Breast epithelium (tissue), 4 donors: ENCODE measurements around the gene REM2. TPM values are rescaled to one million over a fixed set of nuclear protein-coding genes. Genes with fewer than 3 reads are reported as not detected.

Experiments
- DNase-seq, 2 donors: peaks; one replicate each; pipeline ENCODE4 v3.0.0-alpha.2; 2019; ENCODE audit warnings: low spot score in 2 of 2
- H3K27ac ChIP-seq, 2 donors: fragments of 200-600 bp; sonication (generic) in 1 of 2; one replicate each; pipeline ENCODE4 v1.5.1; 2016 to 2019; ENCODE audit warnings: mild to moderate bottlenecking in 1 of 2
- H3K27me3 ChIP-seq, 2 donors: fragments of 200-600 bp; sonication (generic) in 1 of 2; one replicate each; pipeline versions ENCODE4 v1.5.1 to v1.6.0; 2017 to 2019; ENCODE audit warnings: control low read depth in 1 of 2, mild to moderate bottlenecking in 1 of 2
- H3K36me3 ChIP-seq: fragments of 200-600 bp; one replicate; pipeline ENCODE4 v1.5.1; 2019
- H3K4me1 ChIP-seq, 2 donors: fragments of 200-600 bp; sonication (generic); one replicate each; pipeline ENCODE4 v1.5.1; 2016 to 2019; ENCODE audit warnings: control low read depth in 1 of 2
- H3K4me3 ChIP-seq, 3 donors: fragments of 200-600 bp; sonication (generic); 1 replicate in 2 of 3; 2 replicates in 1 of 3; pipeline ENCODE4 v1.5.1; 2016 to 2019; ENCODE audit warnings: mild to moderate bottlenecking in 3 of 3, moderate library complexity in 2 of 3
- H3K9me3 ChIP-seq, 2 donors: fragments of 200-600 bp; sonication (generic) in 1 of 2; one replicate each; pipeline ENCODE4 v1.5.1; 2016 to 2019; ENCODE audit warnings: control low read depth in 1 of 2
- CTCF ChIP-seq, 3 donors: fragments of 450-650 bp; IDR thresholded peaks; one replicate each; pipeline ENCODE4 v1.5.1; 2016 to 2017; ENCODE audit warnings: antibody characterized with exemption in 3 of 3, mild to moderate bottlenecking in 3 of 3, moderate library complexity in 3 of 3
- POLR2A ChIP-seq: fragments of 450-650 bp; IDR thresholded peaks from one replicate; pipeline ENCODE4 v1.6.1; 2016; ENCODE audit warnings: antibody characterized with exemption, mild to moderate bottlenecking, moderate library complexity
- POLR2AphosphoS5 ChIP-seq, 3 donors: sonication (generic); formaldehyde crosslinking; IDR thresholded peaks; one replicate each; pipeline ENCODE4 v1.6.1; 2017; ENCODE audit warnings: antibody characterized with exemption in 3 of 3
- intact Hi-C: fragments of 100-400 bp; cut with DNase I; formaldehyde crosslinking; loops from one replicate; pipeline ENCODE4 v1.15.1; 2023; ENCODE audit warnings: low total_unique reads
- total RNA-seq, 3 donors: library from RNA; depleted of rRNA; stranded (reverse); fragments of >200 nt; gene quantifications; one replicate each; pipeline ENCODE4 v1.1.0, GENCODE V29; 2016

Gene REM2
- total RNA-seq, 3 donors from 2014 or later: 0.96 to 1.3 (median 1.2) TPM

GRCh38 chr14:22837750-22838538 is 45.1 kb upstream of the REM2 start:
- H3K4me1 ChIP-seq: peaks cover 0 to 12% of the 10 kb centered on the region in 2 donors

GRCh38 chr14:22838631-22839041 is 44.4 kb upstream of the REM2 start:
- peak overlapping the region; percentile 97 to 99 for H3K27ac ChIP-seq
- H3K4me3 ChIP-seq: peak overlapping the region; percentile 98 to 99 (median 99)
- no peaks in the 10 kb centered on the region for H3K27me3 ChIP-seq
- no peaks in the 10 kb centered on the region for H3K9me3 ChIP-seq
- no peak for DNase-seq
- intact Hi-C loops: no loop called here
- H3K4me1 ChIP-seq: peaks cover 0 to 12% of the 10 kb centered on the region in 2 donors
- no peaks in the 10 kb centered on the region for H3K36me3 ChIP-seq
- no peak for TF ChIP-seq POLR2AphosphoS5 (IDR thresholded peaks at IDR 0.05)
- TF ChIP-seq POLR2A: no peak
- TF ChIP-seq CTCF (IDR thresholded peaks at IDR 0.05): no peak

More at GRCh38 chr14:22837750-22838538, 45.1 kb upstream of the REM2 start:
- peak in 2 of 3 donors; percentile 62 to 73 for TF ChIP-seq POLR2AphosphoS5 (IDR thresholded peaks at IDR 0.05)
- peak in 1 of 3 donors; percentile 7 for TF ChIP-seq CTCF (IDR thresholded peaks at IDR 0.05)
- peak; percentile 22 for TF ChIP-seq POLR2A
- Histone ChIP-seq H3K27ac (peak overlapping the region; percentile 97 to 99), H3K27me3 (no peaks in the 10 kb centered on the region), H3K36me3 (no peaks in the 10 kb centered on the region), H3K4me3 (peak overlapping the region; percentile 98 to 99 (median 99)), H3K9me3 (no peaks in the 10 kb centered on the region)
- DNase-seq: no peak
- intact Hi-C loops: no loop called here

- no peaks in the 10 kb centered on the region for H3K27me3 ChIP-seq
- DNase-seq: no peak
- intact Hi-C loops: no loop called here
- no peaks in the 10 kb centered on the region for H3K9me3 ChIP-seq
- peaks cover under 1% of the 10 kb centered on the region for H3K36me3 ChIP-seq
- peak overlapping the region; percentile 97 to 99 for H3K27ac ChIP-seq
- H3K4me1 ChIP-seq: peaks cover 0 to 12% of the 10 kb centered on the region in 2 donors
- H3K4me3 ChIP-seq: peak overlapping the region; percentile 98 to 99 (median 99)
- TF ChIP-seq CTCF (IDR thresholded peaks at IDR 0.05) (no peak), POLR2AphosphoS5 (IDR thresholded peaks at IDR 0.05) (peak; percentile 39 to 99 (median 58))
Measured at GRCh38 chr14:22839159-22839779, 43.8 kb upstream of the REM2 start.

GRCh38 chr14:22841311-22841710 is 41.7 kb upstream of the REM2 start:
- intact Hi-C loops: no loop called here
- Histone ChIP-seq H3K4me3 (peak overlapping the region in 1 of 3 donors; percentile 46), H3K27ac (peak overlapping the region; percentile 68 to 97), H3K36me3 (peaks cover 6% of the 10 kb centered on the region), H3K4me1 (peaks cover 3 to 12% of the 10 kb centered on the region in 2 donors), H3K27me3 (no peaks in the 10 kb centered on the region), H3K9me3 (no peaks in the 10 kb centered on the region)
- no peak for DNase-seq
- TF ChIP-seq POLR2A: no peak
- TF ChIP-seq CTCF (IDR thresholded peaks at IDR 0.05): no peak
- no peak for TF ChIP-seq POLR2AphosphoS5 (IDR thresholded peaks at IDR 0.05)

GRCh38 chr14:22841769-22842168 is 41.3 kb upstream of the REM2 start:
- Histone ChIP-seq H3K27me3 (no peaks in the 10 kb centered on the region), H3K9me3 (no peaks in the 10 kb centered on the region), H3K4me1 (peaks cover 3 to 12% of the 10 kb centered on the region in 2 donors), H3K4me3 (peak overlapping the region in 1 of 3 donors; percentile 46), H3K27ac (peak overlapping the region; percentile 68 to 97), H3K36me3 (peaks cover 6% of the 10 kb centered on the region)
- TF ChIP-seq POLR2A (no peak), POLR2AphosphoS5 (IDR thresholded peaks at IDR 0.05) (no peak), CTCF (IDR thresholded peaks at IDR 0.05) (no peak)
- no peak for DNase-seq
- intact Hi-C loops: no loop called here
